HepG2 (cell line): ENCODE results near the gene CHMP4B. TPM values are rescaled to one million over a fixed set of nuclear protein-coding genes. Genes with fewer than 3 reads are reported as not detected.

Experiments
- ATAC-seq: fragments of 200-7000 bp; cut with Tn5 transposase; 3 replicates; pipeline ENCODE4 v1.9.1; 2020; ENCODE audit warnings: mild to moderate bottlenecking, moderate library complexity
- BruUV-seq: library from RNA; stranded (reverse); fragments of 400-500 nt; replicated peaks from 2 replicates; lab custom pipeline; 2021; lab: Mats Ljungman, UMichigan
- CTCF ChIA-PET: fragments of 300-600 bp; formaldehyde crosslinking; extraction: SDS; loops from one replicate; lab custom pipeline; 2021; ENCODE audit warnings: low total read pairs, inconsistent platforms, low intra/inter-chr PET ratio; lab: Yijun Ruan, JAX
- POLR2A ChIA-PET: fragments of 350-600 bp; sonication (Branson Sonifier 250); formaldehyde crosslinking; loops from one replicate; lab custom pipeline; 2020; ENCODE audit warnings: antibody characterized with exemption, inconsistent platforms; lab: Yijun Ruan, JAX
- DNase-seq: peaks from one replicate; pipeline ENCODE4 v3.0.0-alpha.2; 2015; ENCODE audit warnings: low spot score
- FAIRE-seq: peaks from 3 replicates; lab custom pipeline; 2011; peaks lifted over from hg19 to GRCh38; lab: Jason Lieb, UNC
- H2AFZ ChIP-seq: one replicate; pipeline ENCODE4 v1.6.1; 2011; ENCODE audit warnings: low read length, inconsistent platforms
- H3K27ac ChIP-seq: fragments of 300-600 bp; 3 replicates; pipeline ENCODE4 v1.8.0; 2011; ENCODE audit warnings: mixed run types, mild to moderate bottlenecking, mixed read lengths, low read length, inconsistent platforms; ENCODE audit not compliant: insufficient read depth; ENCODE audit errors: extremely low read length
- H3K27me3 ChIP-seq, 2 experiments: fragments of 200-600 bp in 1 of 2; 2 replicates in 1 of 2; 3 replicates in 1 of 2; pipeline versions ENCODE4 v1.6.0 to v1.8.0; 2011; ENCODE audit warnings: low read length in 2 of 2, mild to moderate bottlenecking in 2 of 2, moderate library complexity in 2 of 2, inconsistent platforms in 1 of 2; ENCODE audit not compliant: insufficient read depth in 2 of 2, control insufficient read depth in 1 of 2
- H3K36me3 ChIP-seq, 2 experiments: fragments of 200-600 bp in 1 of 2; replicated peaks in 1 of 2; 2 replicates in 1 of 2; 3 replicates in 1 of 2; pipeline versions ENCODE4 v1.5.1 to v1.8.0; 2011; ENCODE audit warnings: low read length in 2 of 2, inconsistent platforms in 1 of 2; ENCODE audit not compliant: insufficient read depth in 2 of 2, control insufficient read depth in 1 of 2
- H3K4me1 ChIP-seq: 2 replicates; pipeline ENCODE4 v1.5.1; 2012; ENCODE audit warnings: low read length, inconsistent platforms; ENCODE audit not compliant: insufficient read depth
- H3K4me2 ChIP-seq: 2 replicates; pipeline ENCODE4 v1.6.0; 2011; ENCODE audit warnings: low read depth, low read length, inconsistent platforms
- H3K4me3 ChIP-seq, 3 experiments: fragments of 200-600 bp in 1 of 3; sonication (generic), shearing (Covaris generic) in 1 of 3; replicated peaks in 1 of 3; 2 replicates each; pipeline ENCODE4 v1.5.1; 2011 to 2016; ENCODE audit warnings: low read length in 3 of 3, inconsistent platforms in 2 of 3, low read depth in 2 of 3, mild to moderate bottlenecking in 2 of 3, control low read depth in 1 of 3, mixed read lengths in 1 of 3; ENCODE audit not compliant: insufficient read depth in 1 of 3
- H3K79me2 ChIP-seq: one replicate; pipeline ENCODE4 v1.6.1; 2011; ENCODE audit warnings: low read length, inconsistent platforms; ENCODE audit not compliant: insufficient read depth
- H3K9ac ChIP-seq: 2 replicates; pipeline ENCODE4 v1.6.0; 2011; ENCODE audit warnings: mild to moderate bottlenecking, low read depth, low read length, inconsistent platforms; ENCODE audit not compliant: insufficient read depth
- H3K9me3 ChIP-seq: 2 replicates; pipeline ENCODE4 v1.5.1; 2012; ENCODE audit warnings: mild to moderate bottlenecking, low read length
- H4K20me1 ChIP-seq: 2 replicates; pipeline ENCODE4 v1.6.0; 2011; ENCODE audit warnings: inconsistent platforms, mild to moderate bottlenecking, low read length, moderate library complexity; ENCODE audit not compliant: insufficient read depth
- CHCHD3 ChIP-seq: sonication (generic); formaldehyde crosslinking; IDR thresholded peaks from 2 replicates; pipeline ENCODE4 v1.8.0; 2022; ENCODE audit warnings: mild to moderate bottlenecking, missing genetic modification reagents, moderate library complexity
- KDM1A ChIP-seq: IDR thresholded peaks from 2 replicates; pipeline ENCODE4 v1.6.1; 2016; ENCODE audit warnings: missing compliant biosample characterization
- MAF1 ChIP-seq: sonication (generic); formaldehyde crosslinking; IDR thresholded peaks from 2 replicates; pipeline ENCODE4 v1.5.0; 2020; ENCODE audit warnings: missing genetic modification reagents, borderline replicate concordance
- NFE2L1 ChIP-seq: sonication (generic); formaldehyde crosslinking; IDR thresholded peaks from 2 replicates; pipeline ENCODE4 v1.4.0; 2020; ENCODE audit warnings: missing genetic modification reagents, mild to moderate bottlenecking, borderline replicate concordance
- RNF2 ChIP-seq: fragments of 450-650 bp; conservative IDR thresholded peaks from 2 replicates; pipeline ENCODE4 v1.6.1; 2016; ENCODE audit warnings: low read depth
- SRSF9 ChIP-seq: fragments of 200-400 bp; formaldehyde crosslinking; IDR thresholded peaks from 2 replicates; pipeline ENCODE4 v1.6.1; 2018; ENCODE audit warnings: borderline replicate concordance, mild to moderate bottlenecking, low read depth, low read length; ENCODE audit not compliant: insufficient read depth, poor library complexity, severe bottlenecking
- XBP1 ChIP-seq: sonication (generic); formaldehyde crosslinking; IDR thresholded peaks from 2 replicates; pipeline ENCODE4 v1.5.0; 2020; ENCODE audit warnings: missing genetic modification reagents
- ZNF33B ChIP-seq: sonication (generic); formaldehyde crosslinking; IDR thresholded peaks from 2 replicates; pipeline ENCODE4 v1.5.1; 2020; ENCODE audit warnings: mild to moderate bottlenecking, missing genetic modification reagents
- ZSCAN9 ChIP-seq: IDR thresholded peaks from 2 replicates; pipeline ENCODE4 v1.6.1; 2016; ENCODE audit warnings: borderline replicate concordance
- WGBS: methylation state at CpG from one replicate; pipeline ENCODE4 v1.1.6; 2017; ENCODE audit warnings: low lambda C conversion rate; 5-methylcytosine and 5-hydroxymethylcytosine counted together
- in situ Hi-C: cut with HindIII; loops from 2 replicates; pipeline ENCODE4 v1.10.0; 2017; ENCODE audit warnings: low pct_unique_long_range_greater_than_20kb; ENCODE audit not compliant: extremely low pct_ligation_motif_present
- intact Hi-C: fragments of 100-400 bp; cut with micrococcal nuclease; formaldehyde crosslinking; loops from one replicate; pipeline ENCODE4 v1.10.0; 2022; ENCODE audit not compliant: unreplicated experiment
- polyA plus RNA-seq, 8 experiments: library from polyadenylated mRNA; depleted of rRNA in 3 of 8; stranded (reverse) in 7 of 8; unstranded in 1 of 8; fragments of >200 nt; fragmentation: Illumina TruSeq in 4 of 8; extraction: Trizol in 4 of 8; gene quantifications; 2 replicates each; pipeline versions ENCODE4 v1.2.1 to v1.2.3, GENCODE V29; 2011 to 2016; ENCODE audit warnings: low read depth in 4 of 8, missing spikeins in 1 of 8, mixed read lengths in 1 of 8; ENCODE audit not compliant: insufficient read depth in 1 of 8
- total RNA-seq, 5 experiments: library from RNA; depleted of rRNA; stranded (reverse); fragments of >200 nt; fragmentation: Illumina TruSeq; extraction: Trizol; gene quantifications; 2 replicates each; pipeline ENCODE4 v1.2.3, GENCODE V29; 2016; ENCODE audit warnings: low read depth in 1 of 5
- TF ChIP-seq, protein P1 (sequence below): sonication (generic); formaldehyde crosslinking; IDR thresholded peaks from 2 replicates; pipeline ENCODE4 v1.4.0; 2020; ENCODE audit warnings: mild to moderate bottlenecking, missing genetic modification reagents
- TF ChIP-seq, protein P2 (sequence below): sonication (generic); formaldehyde crosslinking; IDR thresholded peaks from 2 replicates; pipeline ENCODE4 v1.5.1; 2020; ENCODE audit warnings: missing genetic modification reagents, mild to moderate bottlenecking, borderline replicate concordance
- TF ChIP-seq, protein P3 (sequence below): sonication (generic); formaldehyde crosslinking; IDR thresholded peaks from 2 replicates; pipeline ENCODE4 v1.9.0; 2021; ENCODE audit warnings: missing genetic modification reagents, mild to moderate bottlenecking, borderline replicate concordance

Gene CHMP4B
- total and polyA plus RNA-seq, 2 of the 13 experiments (the other 11 are each of a cell fraction or from before 2014, with no cell fraction given): 40.1 to 45.6 TPM

DNA sequence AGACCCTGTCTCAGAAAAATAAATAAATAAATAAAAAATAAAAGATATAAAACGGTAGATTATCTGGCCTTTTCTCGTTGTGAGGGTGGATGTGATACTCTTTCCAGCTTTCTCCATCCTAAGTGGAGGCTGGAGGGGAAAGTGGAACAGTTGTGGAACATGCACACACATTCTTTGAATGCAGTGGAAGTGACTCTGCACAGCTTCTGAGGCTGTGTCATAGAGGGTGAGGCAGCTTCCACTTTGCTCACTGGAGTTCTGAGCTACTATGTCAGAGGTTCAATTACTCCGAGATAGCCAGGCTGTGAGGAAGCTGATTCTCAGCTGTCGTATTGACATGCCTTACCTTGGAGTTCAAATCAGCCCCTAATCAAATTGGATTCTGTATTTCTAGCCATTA is 82.2 kb downstream of the CHMP4B start:
- ChIA-PET CTCF (no interaction called here), POLR2A (no interaction called here)
- FAIRE-seq: no peak
- H2AFZ ChIP-seq: no peak overlapping the region
- no peaks in the 10 kb centered on the region for H3K79me2 ChIP-seq
- in situ Hi-C loops: no loop called here
- H3K27me3 ChIP-seq: peaks cover 0 to 24% of the 10 kb centered on the region in 2 experiments; a peak in 3 of 5 replicates
- no peak for TF ChIP-seq CHCHD3 (CRISPR knock-in tag)
- no peak for TF ChIP-seq KDM1A (CRISPR knock-in tag)
- TF ChIP-seq ZNF33B (CRISPR knock-in tag): no peak
- TF ChIP-seq, protein P1, sequence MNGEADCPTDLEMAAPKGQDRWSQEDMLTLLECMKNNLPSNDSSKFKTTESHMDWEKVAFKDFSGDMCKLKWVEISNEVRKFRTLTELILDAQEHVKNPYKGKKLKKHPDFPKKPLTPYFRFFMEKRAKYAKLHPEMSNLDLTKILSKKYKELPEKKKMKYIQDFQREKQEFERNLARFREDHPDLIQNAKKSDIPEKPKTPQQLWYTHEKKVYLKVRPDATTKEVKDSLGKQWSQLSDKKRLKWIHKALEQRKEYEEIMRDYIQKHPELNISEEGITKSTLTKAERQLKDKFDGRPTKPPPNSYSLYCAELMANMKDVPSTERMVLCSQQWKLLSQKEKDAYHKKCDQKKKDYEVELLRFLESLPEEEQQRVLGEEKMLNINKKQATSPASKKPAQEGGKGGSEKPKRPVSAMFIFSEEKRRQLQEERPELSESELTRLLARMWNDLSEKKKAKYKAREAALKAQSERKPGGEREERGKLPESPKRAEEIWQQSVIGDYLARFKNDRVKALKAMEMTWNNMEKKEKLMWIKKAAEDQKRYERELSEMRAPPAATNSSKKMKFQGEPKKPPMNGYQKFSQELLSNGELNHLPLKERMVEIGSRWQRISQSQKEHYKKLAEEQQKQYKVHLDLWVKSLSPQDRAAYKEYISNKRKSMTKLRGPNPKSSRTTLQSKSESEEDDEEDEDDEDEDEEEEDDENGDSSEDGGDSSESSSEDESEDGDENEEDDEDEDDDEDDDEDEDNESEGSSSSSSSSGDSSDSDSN (CRISPR knock-in tag): no peak
- no peak for TF ChIP-seq XBP1
- no peaks in the 10 kb centered on the region for H3K9me3 ChIP-seq
- H3K4me1 ChIP-seq: peaks cover 15% of the 10 kb centered on the region
- BruUV-seq: no TSS peak
- H3K4me3 ChIP-seq: no peak overlapping the region
- WGBS: 18% methylated on average over 4 of the region's 4 CpGs
- no peak for DNase-seq
- no peak overlapping the region for H3K4me2 ChIP-seq
- H4K20me1 ChIP-seq: no peaks in the 10 kb centered on the region
- no peak overlapping the region for H3K9ac ChIP-seq
- no peaks in the 10 kb centered on the region for H3K36me3 ChIP-seq
- intact Hi-C loops: no loop called here
- no peak overlapping the region for H3K27ac ChIP-seq
- no peak for ATAC-seq

DNA sequence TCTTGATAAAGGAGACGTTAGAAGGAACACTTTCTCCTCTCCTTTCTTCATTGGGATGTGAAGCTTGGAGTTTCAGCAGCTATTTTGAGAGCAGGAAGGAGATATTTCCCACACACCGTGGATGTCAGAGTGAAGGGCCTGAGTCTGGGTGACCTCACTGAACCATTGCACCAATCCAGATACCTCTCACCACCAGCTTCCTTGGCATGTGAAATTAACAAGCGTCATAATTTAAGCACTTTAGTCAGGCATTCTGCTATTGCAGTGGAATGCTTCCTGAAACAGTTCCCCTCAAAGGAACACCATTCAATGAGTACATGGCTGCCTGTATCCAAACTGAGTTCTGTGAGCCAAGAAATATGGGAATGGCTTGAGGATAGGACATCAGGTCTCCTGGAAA is 83.7 kb downstream of the CHMP4B start:
- Histone ChIP-seq H3K27me3 (peaks cover 0 to 10% of the 10 kb centered on the region in 2 experiments; a peak in 1 of 5 replicates), H3K4me3 (no peak overlapping the region), H3K4me1 (peaks cover 15% of the 10 kb centered on the region), H3K9ac (no peak overlapping the region), H3K4me2 (no peak overlapping the region), H3K36me3 (no peaks in the 10 kb centered on the region), H3K27ac (no peak overlapping the region), H2AFZ (no peak overlapping the region), H4K20me1 (no peaks in the 10 kb centered on the region), H3K9me3 (no peaks in the 10 kb centered on the region), H3K79me2 (no peaks in the 10 kb centered on the region)
- POLR2A ChIA-PET: no interaction called here
- CTCF ChIA-PET: no interaction called here
- in situ Hi-C loops (no loop called here), intact Hi-C loops (no loop called here)
- WGBS: 13% methylated on average over 3 of the region's 3 CpGs
- no peak for ATAC-seq
- DNase-seq: no peak
- no TSS peak for BruUV-seq
- FAIRE-seq: no peak
- TF ChIP-seq SRSF9: no peak
- TF ChIP-seq, protein P2, sequence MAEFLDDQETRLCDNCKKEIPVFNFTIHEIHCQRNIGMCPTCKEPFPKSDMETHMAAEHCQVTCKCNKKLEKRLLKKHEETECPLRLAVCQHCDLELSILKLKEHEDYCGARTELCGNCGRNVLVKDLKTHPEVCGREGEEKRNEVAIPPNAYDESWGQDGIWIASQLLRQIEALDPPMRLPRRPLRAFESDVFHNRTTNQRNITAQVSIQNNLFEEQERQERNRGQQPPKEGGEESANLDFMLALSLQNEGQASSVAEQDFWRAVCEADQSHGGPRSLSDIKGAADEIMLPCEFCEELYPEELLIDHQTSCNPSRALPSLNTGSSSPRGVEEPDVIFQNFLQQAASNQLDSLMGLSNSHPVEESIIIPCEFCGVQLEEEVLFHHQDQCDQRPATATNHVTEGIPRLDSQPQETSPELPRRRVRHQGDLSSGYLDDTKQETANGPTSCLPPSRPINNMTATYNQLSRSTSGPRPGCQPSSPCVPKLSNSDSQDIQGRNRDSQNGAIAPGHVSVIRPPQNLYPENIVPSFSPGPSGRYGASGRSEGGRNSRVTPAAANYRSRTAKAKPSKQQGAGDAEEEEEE (CRISPR knock-in tag): no peak
- no peak for TF ChIP-seq MAF1 (CRISPR knock-in tag)
- TF ChIP-seq, protein P3, sequence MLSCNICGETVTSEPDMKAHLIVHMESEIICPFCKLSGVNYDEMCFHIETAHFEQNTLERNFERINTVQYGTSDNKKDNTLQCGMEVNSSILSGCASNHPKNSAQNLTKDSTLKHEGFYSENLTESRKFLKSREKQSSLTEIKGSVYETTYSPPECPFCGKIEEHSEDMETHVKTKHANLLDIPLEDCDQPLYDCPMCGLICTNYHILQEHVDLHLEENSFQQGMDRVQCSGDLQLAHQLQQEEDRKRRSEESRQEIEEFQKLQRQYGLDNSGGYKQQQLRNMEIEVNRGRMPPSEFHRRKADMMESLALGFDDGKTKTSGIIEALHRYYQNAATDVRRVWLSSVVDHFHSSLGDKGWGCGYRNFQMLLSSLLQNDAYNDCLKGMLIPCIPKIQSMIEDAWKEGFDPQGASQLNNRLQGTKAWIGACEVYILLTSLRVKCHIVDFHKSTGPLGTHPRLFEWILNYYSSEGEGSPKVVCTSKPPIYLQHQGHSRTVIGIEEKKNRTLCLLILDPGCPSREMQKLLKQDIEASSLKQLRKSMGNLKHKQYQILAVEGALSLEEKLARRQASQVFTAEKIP (CRISPR knock-in tag): no peak
- no peak for TF ChIP-seq NFE2L1
- no peak for TF ChIP-seq RNF2
- no peak for TF ChIP-seq ZSCAN9 (CRISPR knock-in tag)
